NOMO-1 treated with DMSO at 0.1 percent for 48 hours (cell line): Measurements from ENCODE around the gene F7.

Source experiments
- DNase-seq: peaks from one replicate; lab custom pipeline; 2025; ENCODE audit not compliant: unreplicated experiment; lab: John Stamatoyannopoulos, UW

The F7 gene

GRCh38 chr13:113086031-113086750 is 19.4 kb upstream of the F7 start:
- no peak for DNase-seq

- DNase-seq = no peak
Measured at GRCh38 chr13:113086991-113087922, 18.3 kb upstream of the F7 start.

GRCh38 chr13:113087923-113088690 is 17.5 kb upstream of the F7 start:
- no peak for DNase-seq

- DNase-seq = no peak
Measured at GRCh38 chr13:113088691-113089020, 16.9 kb upstream of the F7 start.

GRCh38 chr13:113089693-113090414 is 15.7 kb upstream of the F7 start:
- no peak for DNase-seq

- no peak for DNase-seq
Measured at GRCh38 chr13:113090415-113090770, 15.2 kb upstream of the F7 start.

GRCh38 chr13:113090806-113091205 is 14.8 kb upstream of the F7 start:
- no peak for DNase-seq

GRCh38 chr13:113091211-113091771 is 14.3 kb upstream of the F7 start:
- DNase-seq = no peak

- DNase-seq = no peak
Measured at GRCh38 chr13:113091891-113092775, 13.5 kb upstream of the F7 start.

- DNase-seq = no peak
Measured at GRCh38 chr13:113092776-113093579, 12.6 kb upstream of the F7 start.

GRCh38 chr13:113093580-113094409 is 11.8 kb upstream of the F7 start:
- no peak for DNase-seq

- DNase-seq = no peak
Measured at GRCh38 chr13:113094410-113094800, 11.2 kb upstream of the F7 start.

- no peak for DNase-seq
Measured at GRCh38 chr13:113095146-113096051, 10.2 kb upstream of the F7 start.

GRCh38 chr13:113096052-113096744 is 9.4 kb upstream of the F7 start:
- DNase-seq = no peak

GRCh38 chr13:113096745-113097305 is 8.8 kb upstream of the F7 start:
- DNase-seq = no peak

GRCh38 chr13:113097651-113098050 is 7.9 kb upstream of the F7 start:
- DNase-seq = no peak
